Endothelial cell of umbilical vein (primary cell): ENCODE measurements around the gene MFAP2. TPM values are rescaled to one million over a fixed set of nuclear protein-coding genes. Genes with fewer than 3 reads are reported as not detected.

Source experiments
- BruUV-seq: library from RNA; stranded (reverse); fragments of 400-500 nt; replicated peaks from 2 replicates; lab custom pipeline; 2021; lab: Mats Ljungman, UMichigan
- CTCF ChIA-PET: fragments of 300-600, 350-600 bp; sonication (Branson Sonifier 250); formaldehyde crosslinking; loops from one replicate; lab custom pipeline; 2021; ENCODE audit warnings: antibody characterized with exemption, inconsistent platforms; lab: Charles Lee
- POLR2A ChIA-PET: fragments of 300-600, 350-600 bp; sonication (Branson Sonifier 250); formaldehyde crosslinking; loops from one replicate; lab custom pipeline; 2021; ENCODE audit warnings: antibody characterized with exemption, inconsistent platforms; lab: Charles Lee
- DNase-seq: peaks from one replicate; pipeline ENCODE4 v3.0.0-alpha.2; 2011; ENCODE audit warnings: low read depth, low spot score
- FAIRE-seq: peaks from 2 replicates; lab custom pipeline; 2011; peaks lifted over from hg19 to GRCh38; lab: Jason Lieb, UNC
- H2AFZ ChIP-seq: 2 replicates; pipeline ENCODE4 v1.6.0; 2012; ENCODE audit warnings: low read depth, low read length, control low read depth, inconsistent platforms
- H3K27ac ChIP-seq: 2 replicates; pipeline ENCODE4 v1.5.1; 2011; ENCODE audit warnings: low read depth, mild to moderate bottlenecking, control low read depth, low read length, moderate library complexity; ENCODE audit not compliant: insufficient read depth
- H3K27me3 ChIP-seq, 2 experiments: 2 replicates each; pipeline versions ENCODE4 v1.6.0 to v1.6.1; 2011; ENCODE audit warnings: low read length in 2 of 2, mixed read lengths in 1 of 2; ENCODE audit not compliant: control insufficient read depth in 2 of 2, insufficient read depth in 2 of 2
- H3K36me3 ChIP-seq, 2 experiments: 2 replicates in 1 of 2; 3 replicates in 1 of 2; pipeline ENCODE4 v1.5.1; 2011; ENCODE audit warnings: low read length in 2 of 2, mild to moderate bottlenecking in 1 of 2, moderate library complexity in 1 of 2; ENCODE audit not compliant: control insufficient read depth in 2 of 2, insufficient read depth in 2 of 2; ENCODE audit errors: extremely low read depth in 1 of 2
- H3K4me1 ChIP-seq: 3 replicates; pipeline ENCODE4 v1.5.1; 2011; ENCODE audit warnings: mild to moderate bottlenecking, low read length; ENCODE audit not compliant: control insufficient read depth, insufficient read depth; ENCODE audit errors: extremely low read depth
- H3K4me2 ChIP-seq: 2 replicates; pipeline ENCODE4 v1.6.1; 2011; ENCODE audit warnings: low read length, control low read depth, mixed read lengths; ENCODE audit not compliant: insufficient read depth
- H3K4me3 ChIP-seq, 3 experiments: fragments of 200-600 bp in 1 of 3; sonication (generic), shearing (Covaris generic) in 1 of 3; replicated peaks in 1 of 3; 2 replicates each; pipeline ENCODE4 v1.5.1; 2011 to 2016; ENCODE audit warnings: control low read depth in 3 of 3, low read length in 3 of 3, mild to moderate bottlenecking in 2 of 3, inconsistent platforms in 1 of 3, low read depth in 1 of 3, moderate library complexity in 1 of 3; ENCODE audit not compliant: insufficient read depth in 1 of 3
- H3K79me2 ChIP-seq: 2 replicates; pipeline ENCODE4 v1.6.0; 2012; ENCODE audit warnings: low read length, inconsistent platforms; ENCODE audit not compliant: control insufficient read depth, insufficient read depth
- H3K9ac ChIP-seq: replicated peaks from 2 replicates; pipeline ENCODE3; 2011; ENCODE audit warnings: low read length, control low read depth; ENCODE audit not compliant: insufficient read depth; ENCODE audit errors: extremely low read depth
- H3K9me1 ChIP-seq: replicated peaks from 3 replicates; pipeline ENCODE4 v1.6.0; 2011; ENCODE audit warnings: mild to moderate bottlenecking, low read length; ENCODE audit not compliant: control insufficient read depth, insufficient read depth; ENCODE audit errors: extremely low read depth
- H3K9me3 ChIP-seq: replicated peaks from 2 replicates; pipeline ENCODE4 v1.5.1; 2012; ENCODE audit warnings: low read length, inconsistent platforms; ENCODE audit not compliant: control insufficient read depth, insufficient read depth
- H4K20me1 ChIP-seq: replicated peaks from 2 replicates; pipeline ENCODE3; 2011; ENCODE audit warnings: mild to moderate bottlenecking, low read length; ENCODE audit not compliant: control insufficient read depth, insufficient read depth; ENCODE audit errors: extremely low read depth
- EZH2 ChIP-seq: IDR thresholded peaks from 2 replicates; pipeline ENCODE4 v1.6.1; 2012; ENCODE audit warnings: borderline replicate concordance, low read depth, mild to moderate bottlenecking, moderate library complexity, low read length, inconsistent platforms; ENCODE audit not compliant: severe bottlenecking
- FOS ChIP-seq: IDR thresholded peaks from 2 replicates; pipeline ENCODE4 v1.6.1; 2011; ENCODE audit warnings: mild to moderate bottlenecking, low read length, moderate library complexity, borderline replicate concordance; ENCODE audit not compliant: insufficient read depth
- GATA2 ChIP-seq: IDR thresholded peaks from 2 replicates; pipeline ENCODE4 v1.7.0; 2011; ENCODE audit warnings: low read depth, mild to moderate bottlenecking, moderate library complexity, mixed read lengths, low read length; ENCODE audit not compliant: insufficient read length, insufficient read depth
- JUN ChIP-seq: IDR thresholded peaks from 2 replicates; pipeline ENCODE4 v1.6.1; 2011; ENCODE audit warnings: borderline replicate concordance, low read depth; ENCODE audit not compliant: insufficient read length, insufficient read depth
- MYC ChIP-seq: IDR thresholded peaks from one replicate; pipeline ENCODE4 v1.6.1; 2011; ENCODE audit warnings: mild to moderate bottlenecking, low read depth, low read length
- POLR2A ChIP-seq: IDR thresholded peaks from 2 replicates; pipeline ENCODE4 v1.6.1; 2012; ENCODE audit warnings: low read depth, mild to moderate bottlenecking, control low read depth, low read length
- POLR2AphosphoS5 ChIP-seq: IDR thresholded peaks from 2 replicates; pipeline ENCODE4 v1.6.1; 2012; ENCODE audit warnings: low read depth, mild to moderate bottlenecking, control low read depth, low read length, moderate library complexity; ENCODE audit not compliant: insufficient read depth
- dilution Hi-C: fragments of 300-500 bp; cut with MboI; formaldehyde crosslinking; loops from one replicate; pipeline ENCODE4 v1.15.0; 2019; ENCODE audit warnings: low sequenced_read_pairs; ENCODE audit not compliant: extremely low pct_ligation_motif_present
- intact Hi-C: fragments of 100-400 bp; cut with micrococcal nuclease; formaldehyde crosslinking; loops from one replicate; pipeline ENCODE4 v1.10.0; 2022
- polyA plus RNA-seq, 4 experiments: library from polyadenylated mRNA; depleted of rRNA in 3 of 4; stranded (reverse) in 3 of 4; unstranded in 1 of 4; fragments of >200 nt; gene quantifications; 2 replicates each; pipeline versions ENCODE4 v1.2.1 to v1.2.3, GENCODE V29; 2011 to 2012; ENCODE audit warnings: missing spikeins in 1 of 4
- total RNA-seq: library from RNA; stranded (reverse); gene quantifications from 2 replicates; pipeline ENCODE4 v1.2.3, GENCODE V29; 2021
- TF ChIP-seq, protein P1 (sequence below): IDR thresholded peaks from 2 replicates; pipeline ENCODE4 v1.6.1; 2011; ENCODE audit not compliant: insufficient read depth, insufficient read length
- TF ChIP-seq, protein P2 (sequence below), 2 donors: IDR thresholded peaks; 1 replicate in 1 of 2; 2 replicates in 1 of 2; pipeline ENCODE4 v1.5.1; 2011; ENCODE audit warnings: low read length in 2 of 2, mild to moderate bottlenecking in 2 of 2, moderate library complexity in 2 of 2, control low read depth in 1 of 2, inconsistent platforms in 1 of 2, low read depth in 1 of 2; ENCODE audit not compliant: insufficient read depth in 1 of 2; ENCODE audit errors: extremely low read depth in 1 of 2

MFAP2 gene
- total and polyA plus RNA-seq, 2 donors (not counting 3 experiments of a cell fraction or from before 2014, with no cell fraction given) = 37.9 to 138 TPM

DNA sequence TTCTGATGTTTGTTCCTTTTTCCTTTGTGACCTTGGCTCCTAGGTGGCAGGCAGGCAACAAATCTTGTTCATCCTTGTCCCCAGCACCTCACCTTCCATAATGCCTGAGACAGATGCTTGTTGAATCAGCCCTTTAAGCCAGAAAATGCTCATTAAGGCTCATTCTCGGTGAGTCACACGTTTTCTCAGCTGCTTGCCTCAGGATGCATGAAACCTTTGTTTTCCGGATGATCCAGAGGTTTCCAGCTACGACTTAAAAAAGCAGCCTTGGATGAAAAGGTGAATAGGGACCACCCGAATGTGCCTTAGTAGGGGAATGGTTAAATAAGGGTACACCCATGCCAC is 35.9 kb upstream of the MFAP2 start:
- Histone ChIP-seq H2AFZ (no peak overlapping the region), H3K9ac (no peak overlapping the region), H3K9me3 (no peaks in the 10 kb centered on the region), H3K79me2 (no peaks in the 10 kb centered on the region), H3K36me3 (peaks cover 13 to 14% of the 10 kb centered on the region in 2 experiments), H4K20me1 (no peaks in the 10 kb centered on the region), H3K4me3 (no peak overlapping the region), H3K4me2 (no peak overlapping the region), H3K9me1 (no peaks in the 10 kb centered on the region), H3K27me3 (no peaks in the 10 kb centered on the region), H3K27ac (no peak overlapping the region), H3K4me1 (peaks cover 7% of the 10 kb centered on the region)
- FAIRE-seq (peak; percentile 99), DNase-seq (peak; percentile 70)
- dilution Hi-C loops (no loop called here), intact Hi-C loops (loop anchor here (1.0 kb wide), 1 partner anchor 12 kb away; no protein-coding TSS in a partner anchor)
- TF ChIP-seq JUN (peak; percentile 54), FOS (peak; percentile 63), EZH2 (no peak), POLR2A (no peak)
- TF ChIP-seq, protein P1, sequence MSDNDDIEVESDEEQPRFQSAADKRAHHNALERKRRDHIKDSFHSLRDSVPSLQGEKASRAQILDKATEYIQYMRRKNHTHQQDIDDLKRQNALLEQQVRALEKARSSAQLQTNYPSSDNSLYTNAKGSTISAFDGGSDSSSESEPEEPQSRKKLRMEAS = no peak
- POLR2A ChIA-PET = interaction anchor here (0.7 kb wide), 1 partner anchor 69 kb away, joined by 5 read pairs; no protein-coding TSS in a partner anchor
- BruUV-seq = no TSS peak
- CTCF ChIA-PET = interaction anchor here (0.6 to 1.8 kb wide), 6 partner anchors 15 to 65 kb away, joined by 3 to 5 read pairs (median 3); no protein-coding TSS in a partner anchor

DNA sequence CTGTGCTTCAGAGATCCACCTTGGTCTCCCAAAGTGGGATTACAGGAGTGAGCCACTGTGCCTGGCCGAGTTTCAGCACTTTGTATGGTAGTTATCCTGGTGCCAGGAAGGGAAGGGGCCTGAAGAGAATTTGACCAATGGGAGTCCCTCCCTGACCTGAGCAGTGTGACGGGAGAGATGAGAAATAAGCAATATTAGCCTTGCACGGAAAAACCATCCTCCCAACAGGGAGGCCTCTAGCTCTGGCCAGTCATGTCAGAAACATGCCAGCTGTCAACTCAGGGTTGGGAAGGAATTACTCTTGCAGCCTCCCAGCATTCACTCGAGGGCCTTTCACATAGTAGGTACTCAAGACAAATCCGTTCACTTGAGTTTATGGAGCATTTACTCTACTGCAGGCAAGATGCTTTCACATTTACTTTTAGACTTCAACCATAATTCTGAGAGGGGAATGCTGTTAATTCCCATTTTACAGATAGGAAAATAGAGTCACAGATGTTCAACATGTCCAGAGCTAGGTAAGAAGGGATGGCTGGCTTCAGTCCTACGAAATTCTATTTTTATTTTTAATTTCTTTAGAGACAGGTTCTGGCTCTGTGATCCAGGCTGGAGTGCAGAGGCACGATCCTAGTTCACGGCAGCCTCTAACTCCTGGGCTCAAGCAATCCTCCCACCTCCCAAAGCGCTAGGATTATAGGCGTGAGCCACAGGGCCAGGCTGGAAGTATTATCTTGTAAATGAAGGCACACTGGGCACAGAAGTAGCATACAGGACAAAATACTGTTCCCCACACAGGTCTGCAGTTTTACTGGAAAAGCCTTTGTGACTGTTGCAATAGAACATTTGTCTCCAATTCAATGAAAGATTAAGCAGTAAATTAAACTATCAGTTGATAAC is 34.5 kb upstream of the MFAP2 start:
- no peak for TF ChIP-seq POLR2A
- TF ChIP-seq POLR2AphosphoS5 = no peak
- TF ChIP-seq, protein P1 = no peak
- no peak for TF ChIP-seq GATA2
- no peak for TF ChIP-seq JUN
- TF ChIP-seq, protein P2, sequence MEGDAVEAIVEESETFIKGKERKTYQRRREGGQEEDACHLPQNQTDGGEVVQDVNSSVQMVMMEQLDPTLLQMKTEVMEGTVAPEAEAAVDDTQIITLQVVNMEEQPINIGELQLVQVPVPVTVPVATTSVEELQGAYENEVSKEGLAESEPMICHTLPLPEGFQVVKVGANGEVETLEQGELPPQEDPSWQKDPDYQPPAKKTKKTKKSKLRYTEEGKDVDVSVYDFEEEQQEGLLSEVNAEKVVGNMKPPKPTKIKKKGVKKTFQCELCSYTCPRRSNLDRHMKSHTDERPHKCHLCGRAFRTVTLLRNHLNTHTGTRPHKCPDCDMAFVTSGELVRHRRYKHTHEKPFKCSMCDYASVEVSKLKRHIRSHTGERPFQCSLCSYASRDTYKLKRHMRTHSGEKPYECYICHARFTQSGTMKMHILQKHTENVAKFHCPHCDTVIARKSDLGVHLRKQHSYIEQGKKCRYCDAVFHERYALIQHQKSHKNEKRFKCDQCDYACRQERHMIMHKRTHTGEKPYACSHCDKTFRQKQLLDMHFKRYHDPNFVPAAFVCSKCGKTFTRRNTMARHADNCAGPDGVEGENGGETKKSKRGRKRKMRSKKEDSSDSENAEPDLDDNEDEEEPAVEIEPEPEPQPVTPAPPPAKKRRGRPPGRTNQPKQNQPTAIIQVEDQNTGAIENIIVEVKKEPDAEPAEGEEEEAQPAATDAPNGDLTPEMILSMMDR (IDR thresholded peaks at IDR 0.05; ENCODE audit: extremely low read depth in 1 of 2, insufficient read depth in 1 of 2, low read depth in 1 of 2, low read length in 2 of 2) = no peak
- TF ChIP-seq FOS = no peak
- no peak for TF ChIP-seq MYC
- no peak for TF ChIP-seq EZH2
- Histone ChIP-seq H3K79me2 (no peaks in the 10 kb centered on the region), H3K9me3 (no peaks in the 10 kb centered on the region), H3K9ac (no peak overlapping the region), H3K9me1 (no peaks in the 10 kb centered on the region), H3K4me3 (no peak overlapping the region), H3K4me2 (no peak overlapping the region), H3K4me1 (peaks cover 19% of the 10 kb centered on the region), H3K27ac (no peak overlapping the region), H2AFZ (no peak overlapping the region), H4K20me1 (no peaks in the 10 kb centered on the region), H3K36me3 (peaks cover 3 to 6% of the 10 kb centered on the region in 2 experiments), H3K27me3 (no peaks in the 10 kb centered on the region)
- CTCF ChIA-PET = interaction anchor here (1.3 kb wide), 1 partner anchor 13 kb away, joined by 4 read pairs; no protein-coding TSS in a partner anchor
- intact Hi-C loops = no loop called here
- no TSS peak for BruUV-seq
- POLR2A ChIA-PET = no interaction called here
- dilution Hi-C loops = no loop called here
- DNase-seq (no peak), FAIRE-seq (no peak)
